Choroid plexus epithelial cell (primary cell): ENCODE results near the gene ADCY1.

ENCODE experiments used
- DNase-seq: peaks from one replicate; pipeline ENCODE4 v3.0.0-alpha.2; 2010; ENCODE audit warnings: low read depth
- H3K4me3 ChIP-seq: 2 replicates; pipeline ENCODE4 v1.5.1; 2011; ENCODE audit warnings: low read depth, mild to moderate bottlenecking, control low read depth, low read length, moderate library complexity
- TF ChIP-seq, protein P1 (sequence below): conservative IDR thresholded peaks from 2 replicates; pipeline ENCODE4 v1.5.1; 2011; ENCODE audit warnings: low read depth, mild to moderate bottlenecking, control low read depth, inconsistent platforms, low read length, moderate library complexity

Gene ADCY1

DNA sequence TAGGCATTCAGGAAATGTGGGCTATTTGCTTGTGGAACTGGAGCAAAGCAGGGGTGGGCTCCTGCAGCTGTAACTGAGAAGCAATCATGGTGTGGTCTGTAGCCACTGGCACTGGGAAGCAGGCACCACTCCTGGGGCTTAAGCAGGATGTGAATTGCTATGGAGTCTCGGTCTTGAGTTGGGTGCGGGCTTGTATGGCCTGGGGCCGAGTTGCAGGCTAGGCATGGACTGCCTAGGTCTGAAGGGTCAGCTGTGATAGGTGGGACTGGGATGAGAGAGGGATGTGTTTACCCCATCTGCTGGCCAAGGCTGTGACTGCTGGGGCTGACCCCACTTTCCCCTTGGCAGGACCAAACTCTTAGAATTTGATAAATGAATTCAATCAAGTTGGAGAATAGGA is 43.0 kb downstream of the ADCY1 start:
- TF ChIP-seq, protein P1, sequence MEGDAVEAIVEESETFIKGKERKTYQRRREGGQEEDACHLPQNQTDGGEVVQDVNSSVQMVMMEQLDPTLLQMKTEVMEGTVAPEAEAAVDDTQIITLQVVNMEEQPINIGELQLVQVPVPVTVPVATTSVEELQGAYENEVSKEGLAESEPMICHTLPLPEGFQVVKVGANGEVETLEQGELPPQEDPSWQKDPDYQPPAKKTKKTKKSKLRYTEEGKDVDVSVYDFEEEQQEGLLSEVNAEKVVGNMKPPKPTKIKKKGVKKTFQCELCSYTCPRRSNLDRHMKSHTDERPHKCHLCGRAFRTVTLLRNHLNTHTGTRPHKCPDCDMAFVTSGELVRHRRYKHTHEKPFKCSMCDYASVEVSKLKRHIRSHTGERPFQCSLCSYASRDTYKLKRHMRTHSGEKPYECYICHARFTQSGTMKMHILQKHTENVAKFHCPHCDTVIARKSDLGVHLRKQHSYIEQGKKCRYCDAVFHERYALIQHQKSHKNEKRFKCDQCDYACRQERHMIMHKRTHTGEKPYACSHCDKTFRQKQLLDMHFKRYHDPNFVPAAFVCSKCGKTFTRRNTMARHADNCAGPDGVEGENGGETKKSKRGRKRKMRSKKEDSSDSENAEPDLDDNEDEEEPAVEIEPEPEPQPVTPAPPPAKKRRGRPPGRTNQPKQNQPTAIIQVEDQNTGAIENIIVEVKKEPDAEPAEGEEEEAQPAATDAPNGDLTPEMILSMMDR, result no peak
- no peak overlapping the region for H3K4me3 ChIP-seq
- DNase-seq, result no peak

DNA sequence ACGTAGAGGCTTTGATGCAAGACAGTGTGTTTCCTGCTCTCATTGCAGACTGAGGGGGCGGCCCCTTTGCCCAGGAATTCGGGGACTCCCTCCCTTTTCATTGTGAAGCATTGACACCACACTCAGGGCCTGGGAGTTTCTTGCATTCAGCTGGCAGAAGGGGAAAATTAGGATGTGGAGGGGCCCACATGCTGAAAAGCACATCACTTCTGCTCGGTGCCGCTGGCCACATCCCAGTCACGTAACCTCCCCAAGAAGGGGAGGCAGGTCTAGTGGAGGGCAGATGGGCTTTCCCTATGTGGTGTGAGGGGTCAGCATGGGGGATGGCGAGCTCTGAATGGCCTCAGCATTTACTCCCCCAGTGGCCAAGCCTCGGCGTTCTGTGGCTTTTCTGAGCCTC is 47.9 kb downstream of the ADCY1 start:
- DNase-seq, result no peak
- H3K4me3 ChIP-seq, result no peak overlapping the region
- TF ChIP-seq, protein P1, result no peak

DNA sequence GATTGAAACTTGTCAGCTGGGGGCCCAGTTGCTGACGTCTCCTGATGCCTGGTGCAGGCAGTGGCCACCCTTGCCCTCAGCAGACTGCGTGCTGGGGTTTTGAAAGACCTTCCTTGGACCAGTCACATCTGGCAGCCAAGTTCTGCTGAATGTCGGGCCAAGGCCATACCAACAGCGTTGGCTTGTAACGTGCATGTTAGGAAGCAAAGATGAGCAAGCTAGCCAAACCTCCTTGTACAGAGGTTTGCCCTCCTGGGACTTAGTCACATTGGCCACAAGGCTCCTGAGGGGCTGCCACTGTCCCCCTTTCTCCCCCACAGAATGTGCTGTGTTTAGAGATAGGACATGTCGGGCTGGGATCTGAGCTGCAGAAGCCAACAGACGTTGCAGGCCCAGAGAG is 49.0 kb downstream of the ADCY1 start:
- no peak overlapping the region for H3K4me3 ChIP-seq
- DNase-seq, result no peak
- TF ChIP-seq, protein P1, result no peak

DNA sequence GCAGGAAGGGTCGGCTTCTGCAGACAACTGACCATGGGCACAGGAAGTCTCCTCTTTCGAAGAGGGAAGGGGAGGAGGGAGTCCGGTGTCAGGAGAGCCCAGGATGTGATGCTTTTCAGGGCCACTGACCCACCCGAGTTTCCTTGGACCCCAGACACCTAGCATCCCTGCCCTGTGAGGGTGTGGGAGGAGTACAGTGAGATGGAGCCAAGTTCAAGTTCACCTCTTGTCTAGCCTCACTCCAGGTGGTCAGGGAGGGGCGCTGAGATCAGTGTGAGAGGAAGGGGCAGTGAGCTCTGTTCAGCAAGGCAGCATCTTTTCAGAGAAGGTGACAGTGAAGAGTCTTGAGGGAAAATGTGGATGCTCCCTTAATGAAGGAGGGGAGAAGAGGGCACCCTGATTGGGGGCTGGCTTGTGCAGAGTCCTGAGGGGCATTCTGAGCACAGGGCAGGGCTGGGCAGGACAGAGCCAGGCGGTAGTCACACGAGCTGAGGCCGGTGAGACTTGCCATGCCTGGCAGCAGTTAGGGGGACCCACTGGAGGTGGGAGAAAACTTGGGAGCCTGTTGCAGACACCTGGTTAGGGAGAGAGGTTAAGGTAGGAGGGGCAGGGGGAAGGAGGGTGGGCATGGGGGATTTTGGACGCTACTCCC is 49.7 kb downstream of the ADCY1 start:
- TF ChIP-seq, protein P1, result no peak
- DNase-seq, result no peak
- no peak overlapping the region for H3K4me3 ChIP-seq

DNA sequence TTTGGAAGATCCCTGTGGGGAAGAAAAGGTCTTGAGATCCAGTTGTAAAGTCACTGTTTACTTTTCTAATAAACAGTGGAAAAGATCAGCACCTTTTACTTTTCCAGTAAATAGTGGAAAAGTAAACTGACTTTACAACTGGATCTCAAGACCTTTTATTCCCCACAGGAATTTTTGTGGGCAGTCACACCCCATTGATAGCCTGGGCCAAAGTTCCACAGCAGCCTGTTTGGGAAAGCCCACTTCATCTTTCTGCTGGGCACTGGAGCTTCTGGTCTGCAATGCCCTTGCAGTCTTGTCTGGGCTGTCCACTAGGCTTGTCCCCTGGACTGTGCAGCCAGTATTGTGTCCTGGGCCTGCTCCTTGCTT is 50.2 kb downstream of the ADCY1 start:
- TF ChIP-seq, protein P1, result no peak
- H3K4me3 ChIP-seq, result no peak overlapping the region
- no peak for DNase-seq

DNA sequence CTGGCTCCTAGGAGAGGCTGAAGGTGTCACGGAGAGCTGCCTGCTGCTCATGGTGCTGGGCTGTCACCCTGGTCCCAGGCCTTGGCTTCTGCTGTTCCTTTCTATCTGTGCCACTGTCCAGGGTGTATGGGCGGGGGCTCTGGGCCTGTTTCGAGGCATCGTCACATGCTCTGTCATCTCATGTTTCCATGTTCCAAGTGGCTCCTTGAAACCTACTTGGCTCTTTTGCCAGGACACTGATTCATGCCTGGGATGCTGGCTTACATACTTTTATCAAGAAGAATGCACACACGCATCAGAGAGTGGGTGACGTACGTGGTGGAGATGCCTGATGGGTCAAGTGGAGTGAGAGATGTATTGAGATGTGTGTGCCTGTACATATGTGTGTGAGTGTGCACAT is 50.9 kb downstream of the ADCY1 start:
- TF ChIP-seq, protein P1, result no peak
- no peak overlapping the region for H3K4me3 ChIP-seq
- DNase-seq, result no peak

DNA sequence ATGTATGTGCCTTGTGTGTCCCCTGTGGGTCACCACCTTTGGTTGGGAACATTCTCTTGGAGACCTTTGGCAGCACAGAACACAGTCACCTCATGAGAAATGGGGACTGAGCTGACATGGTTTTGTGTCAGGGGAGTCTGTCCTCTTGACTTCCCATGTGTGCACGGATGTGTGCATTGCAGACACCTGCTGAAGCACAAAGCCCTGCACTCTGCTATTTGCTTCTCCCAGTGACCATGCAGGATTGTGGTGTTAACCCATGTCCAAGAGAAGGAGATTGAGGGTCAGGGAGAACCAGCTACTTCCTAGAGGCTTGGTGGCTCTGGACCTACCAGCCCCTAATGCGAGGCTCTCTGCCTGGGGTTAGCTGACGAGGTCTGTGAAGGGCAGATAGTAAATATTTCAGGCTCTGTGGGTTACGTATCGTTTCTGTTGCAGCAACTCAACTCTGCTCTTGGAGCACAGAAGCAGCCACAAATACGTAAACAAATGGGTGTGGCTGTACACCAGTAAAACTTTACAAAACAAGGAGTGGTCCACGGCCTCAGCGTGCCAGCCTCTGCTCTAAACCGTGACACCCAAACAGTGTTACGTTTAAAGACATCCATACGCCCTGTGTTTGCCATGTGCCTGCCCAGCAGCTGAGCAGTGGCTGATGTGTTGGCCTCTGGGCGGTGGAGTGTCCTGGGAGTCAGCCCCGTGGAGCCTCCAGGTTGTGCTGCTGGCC is 51.7 kb downstream of the ADCY1 start:
- TF ChIP-seq, protein P1, result no peak
- DNase-seq, result no peak
- no peak overlapping the region for H3K4me3 ChIP-seq
